Endothelial cell (in vitro differentiated cells): ENCODE results near the gene CORO2B. TPM values are rescaled to one million over a fixed set of nuclear protein-coding genes. Genes with fewer than 3 reads are reported as not detected.

Experiments used
- DNase-seq: peaks from one replicate; pipeline ENCODE4 v3.0.0; 2021; ENCODE audit warnings: low spot score
- H3K27ac Mint-ChIP-seq: one replicate; pipeline ENCODE4 v1.8.0; 2021; ENCODE audit warnings: mixed read lengths, inconsistent platforms; ENCODE audit not compliant: unreplicated experiment
- H3K27me3 Mint-ChIP-seq: one replicate; pipeline ENCODE4 v1.8.0; 2021; ENCODE audit warnings: mild to moderate bottlenecking, moderate library complexity, mixed read lengths, inconsistent platforms; ENCODE audit not compliant: unreplicated experiment
- H3K36me3 Mint-ChIP-seq: one replicate; pipeline ENCODE4 v1.8.0; 2021; ENCODE audit warnings: mild to moderate bottlenecking, low read depth, mixed read lengths, inconsistent platforms; ENCODE audit not compliant: unreplicated experiment
- H3K4me1 Mint-ChIP-seq: one replicate; pipeline ENCODE4 v1.8.0; 2021; ENCODE audit warnings: mild to moderate bottlenecking, mixed read lengths, inconsistent platforms; ENCODE audit not compliant: unreplicated experiment
- H3K4me3 Mint-ChIP-seq: one replicate; pipeline ENCODE4 v1.8.0; 2021; ENCODE audit warnings: mild to moderate bottlenecking, mixed read lengths, inconsistent platforms; ENCODE audit not compliant: unreplicated experiment
- H3K9me3 Mint-ChIP-seq: one replicate; pipeline ENCODE4 v1.8.0; 2021; ENCODE audit warnings: mixed read lengths, inconsistent platforms; ENCODE audit not compliant: unreplicated experiment
- total RNA-seq: library from RNA; stranded (reverse); fragmentation: NEBNext Ultra II Directional; extraction: Animal tissue kit (Norgen Biotek cat#: 25700); gene quantifications from one replicate; pipeline ENCODE4 v1.2.1, GENCODE V29; 2021; ENCODE audit not compliant: unreplicated experiment
- TF ChIP-seq, protein P1 (sequence below): fragments of 200-600 bp; sonication (generic); IDR thresholded peaks from one replicate; pipeline ENCODE4 v1.5.0; 2021; ENCODE audit warnings: antibody characterized with exemption; ENCODE audit not compliant: unreplicated experiment

The CORO2B gene
- total RNA-seq, 1 donor from 2014 or later, result 71.7 TPM

DNA sequence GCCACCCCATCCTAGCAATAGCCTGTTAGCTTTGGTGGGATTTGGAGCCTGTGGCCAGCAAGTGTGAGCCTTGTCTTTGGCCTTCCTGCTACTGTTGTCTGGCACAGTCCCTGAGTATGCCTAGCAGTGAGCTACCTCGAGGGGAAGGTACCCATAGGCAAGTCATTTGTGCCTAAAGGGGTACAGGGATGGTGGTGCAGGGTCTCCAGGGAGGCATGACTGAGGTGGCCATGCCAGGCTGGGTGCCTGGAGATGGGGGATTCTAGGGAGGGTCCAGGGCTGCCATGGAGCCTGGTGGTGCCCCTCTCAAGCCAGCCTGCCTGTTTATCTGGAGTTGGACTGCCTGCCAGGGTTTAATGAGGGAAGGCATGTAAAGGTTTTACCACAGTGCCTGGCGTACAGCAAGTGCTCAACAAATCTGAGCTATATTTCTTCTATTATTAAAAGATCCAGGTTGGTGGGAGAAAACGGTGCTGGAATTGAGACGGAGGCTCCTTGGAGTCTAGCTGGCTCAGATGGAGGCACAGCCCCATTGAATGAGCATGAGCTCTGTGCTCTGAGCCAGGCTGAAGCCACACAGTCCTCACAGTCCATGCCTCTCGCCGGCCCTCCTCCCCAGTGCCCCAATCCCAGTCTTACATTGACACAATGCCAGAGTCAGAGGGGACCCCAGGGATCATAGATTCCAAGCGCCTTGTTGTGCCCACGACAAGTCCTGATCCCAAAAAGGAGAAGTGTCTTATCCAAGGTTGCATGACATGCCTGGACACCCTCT, 76.2 kb downstream of the CORO2B start:
- TF ChIP-seq, protein P1, sequence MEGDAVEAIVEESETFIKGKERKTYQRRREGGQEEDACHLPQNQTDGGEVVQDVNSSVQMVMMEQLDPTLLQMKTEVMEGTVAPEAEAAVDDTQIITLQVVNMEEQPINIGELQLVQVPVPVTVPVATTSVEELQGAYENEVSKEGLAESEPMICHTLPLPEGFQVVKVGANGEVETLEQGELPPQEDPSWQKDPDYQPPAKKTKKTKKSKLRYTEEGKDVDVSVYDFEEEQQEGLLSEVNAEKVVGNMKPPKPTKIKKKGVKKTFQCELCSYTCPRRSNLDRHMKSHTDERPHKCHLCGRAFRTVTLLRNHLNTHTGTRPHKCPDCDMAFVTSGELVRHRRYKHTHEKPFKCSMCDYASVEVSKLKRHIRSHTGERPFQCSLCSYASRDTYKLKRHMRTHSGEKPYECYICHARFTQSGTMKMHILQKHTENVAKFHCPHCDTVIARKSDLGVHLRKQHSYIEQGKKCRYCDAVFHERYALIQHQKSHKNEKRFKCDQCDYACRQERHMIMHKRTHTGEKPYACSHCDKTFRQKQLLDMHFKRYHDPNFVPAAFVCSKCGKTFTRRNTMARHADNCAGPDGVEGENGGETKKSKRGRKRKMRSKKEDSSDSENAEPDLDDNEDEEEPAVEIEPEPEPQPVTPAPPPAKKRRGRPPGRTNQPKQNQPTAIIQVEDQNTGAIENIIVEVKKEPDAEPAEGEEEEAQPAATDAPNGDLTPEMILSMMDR, result no peak
- Mint-ChIP-seq H3K9me3 (no peaks in the 10 kb centered on the region), H3K4me1 (peaks cover 19% of the 10 kb centered on the region), H3K27ac (no peak overlapping the region), H3K4me3 (no peak overlapping the region), H3K36me3 (peaks cover 16% of the 10 kb centered on the region), H3K27me3 (peaks cover 2% of the 10 kb centered on the region)
- no peak for DNase-seq

GRCh38 chr15:68655686-68656437, 77.1 kb downstream of the CORO2B start:
- no peak for DNase-seq
- no peak overlapping the region for H3K4me3 Mint-ChIP-seq
- peaks cover 15% of the 10 kb centered on the region for H3K4me1 Mint-ChIP-seq
- H3K27ac Mint-ChIP-seq, result no peak overlapping the region
- H3K9me3 Mint-ChIP-seq, result no peaks in the 10 kb centered on the region
- TF ChIP-seq, protein P1, result no peak
- H3K36me3 Mint-ChIP-seq, result peaks cover 21% of the 10 kb centered on the region
- H3K27me3 Mint-ChIP-seq, result peaks cover 2% of the 10 kb centered on the region

DNA sequence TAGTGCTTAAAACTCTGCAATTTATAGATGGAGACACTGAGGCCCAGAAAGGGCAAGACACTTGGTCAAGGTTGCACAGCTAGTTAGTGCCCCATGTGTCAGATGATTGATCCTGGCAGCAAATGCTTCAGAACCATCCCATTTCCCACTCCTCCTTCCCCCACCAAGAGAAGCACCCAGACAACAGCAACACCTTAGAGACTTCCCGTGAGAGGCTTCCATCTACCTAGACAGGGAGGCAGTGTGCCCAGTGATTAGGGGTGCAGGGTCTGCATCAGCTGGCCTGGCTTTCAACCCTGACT, 77.6 kb downstream of the CORO2B start:
- no peak overlapping the region for H3K27ac Mint-ChIP-seq
- H3K4me3 Mint-ChIP-seq, result no peak overlapping the region

DNA sequence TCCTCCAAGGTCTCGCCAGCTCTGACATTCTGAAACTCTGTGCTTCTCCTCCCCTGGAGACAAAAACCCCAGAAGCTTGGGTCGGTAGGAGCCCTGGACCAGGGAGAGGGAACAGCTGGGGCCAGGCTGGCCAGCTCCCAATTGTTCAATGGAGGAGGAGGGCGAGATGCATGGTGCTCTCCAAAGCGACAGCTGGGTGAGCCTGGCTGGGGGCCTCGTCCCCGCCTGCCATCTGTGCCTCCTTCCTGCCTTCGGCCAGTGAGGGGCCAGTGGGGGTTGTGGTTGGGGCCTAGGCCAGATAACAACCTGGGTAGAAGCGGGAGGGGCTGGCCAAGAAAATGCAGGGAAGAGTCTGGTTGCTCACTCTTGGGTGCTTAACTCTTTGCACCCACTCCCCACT, 79.4 kb downstream of the CORO2B start:
- Mint-ChIP-seq H3K4me3 (no peak overlapping the region), H3K27ac (no peak overlapping the region), H3K27me3 (no peaks in the 10 kb centered on the region), H3K4me1 (peaks cover 9% of the 10 kb centered on the region), H3K9me3 (no peaks in the 10 kb centered on the region), H3K36me3 (peaks cover 16% of the 10 kb centered on the region)
- TF ChIP-seq, protein P1, result no peak
- no peak for DNase-seq

More for the DNA sequence above, 77.6 kb downstream of the CORO2B start:
- TF ChIP-seq, protein P1, result no peak
- H3K36me3 Mint-ChIP-seq, result peaks cover 20% of the 10 kb centered on the region
- DNase-seq, result no peak
- peaks cover 2% of the 10 kb centered on the region for H3K27me3 Mint-ChIP-seq
- peaks cover 14% of the 10 kb centered on the region for H3K4me1 Mint-ChIP-seq
- no peaks in the 10 kb centered on the region for H3K9me3 Mint-ChIP-seq
